ENCODE data around the gene KLHDC7A.

The KLHDC7A gene

DNA sequence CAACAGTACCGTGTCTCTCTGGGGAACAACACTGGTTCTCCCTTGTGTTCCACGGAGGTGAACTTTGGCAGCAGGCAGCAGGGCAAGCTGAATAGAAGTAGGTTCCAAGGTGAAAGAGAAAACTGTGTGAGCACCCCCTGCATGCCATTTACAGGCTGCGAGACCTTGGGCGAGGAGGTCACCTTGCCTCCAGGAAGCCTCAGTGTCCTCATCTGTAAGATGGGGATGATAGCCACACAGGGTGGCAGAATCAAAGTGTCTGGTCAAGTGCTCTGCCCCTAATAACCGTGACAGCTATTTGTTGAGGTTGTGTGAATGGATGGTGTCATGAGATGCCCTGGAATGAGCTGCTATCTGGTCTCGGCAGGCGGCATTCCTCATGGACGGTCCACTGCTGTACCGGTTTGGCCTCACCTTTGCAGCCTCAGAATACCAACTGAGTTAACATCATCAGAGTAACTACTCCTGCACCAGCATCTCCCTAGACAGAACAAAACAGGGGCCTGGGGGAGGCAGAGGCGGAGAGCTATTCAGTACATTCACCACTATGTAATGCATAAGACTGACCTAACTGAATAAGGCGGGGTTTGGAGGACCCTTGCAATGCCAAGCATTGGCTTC, 7.4 kb upstream of the KLHDC7A start:
- no peak for DNase-seq

DNA sequence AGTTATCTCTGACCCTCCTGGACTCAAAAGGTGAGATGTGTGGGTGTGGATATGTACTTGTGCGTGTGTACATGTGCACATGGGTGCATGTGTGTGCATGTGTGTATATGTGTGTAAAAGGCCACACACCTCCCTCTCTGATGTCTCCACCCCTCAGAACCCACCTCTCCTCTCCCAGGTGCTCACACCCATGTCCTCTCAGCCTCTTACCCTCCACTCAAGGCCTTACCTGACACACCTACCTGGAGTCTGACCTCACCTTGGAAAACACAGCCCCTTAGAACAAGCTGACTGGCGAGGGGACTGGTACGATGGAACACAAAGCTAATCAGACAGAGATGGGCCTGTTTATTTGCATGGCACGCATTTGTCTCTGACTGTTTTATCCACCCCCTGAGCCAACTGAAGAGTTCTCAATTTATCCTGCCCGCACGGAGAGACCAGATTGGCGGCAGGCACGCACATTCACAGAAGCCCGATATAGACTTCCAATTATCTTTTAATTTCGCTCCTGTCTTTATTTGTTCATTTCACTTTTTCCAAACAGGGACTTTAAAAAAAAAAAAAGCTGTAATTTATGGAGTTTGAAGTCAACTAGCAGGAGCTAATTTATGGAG, 6.1 kb upstream of the KLHDC7A start:
- no peak for DNase-seq

DNA sequence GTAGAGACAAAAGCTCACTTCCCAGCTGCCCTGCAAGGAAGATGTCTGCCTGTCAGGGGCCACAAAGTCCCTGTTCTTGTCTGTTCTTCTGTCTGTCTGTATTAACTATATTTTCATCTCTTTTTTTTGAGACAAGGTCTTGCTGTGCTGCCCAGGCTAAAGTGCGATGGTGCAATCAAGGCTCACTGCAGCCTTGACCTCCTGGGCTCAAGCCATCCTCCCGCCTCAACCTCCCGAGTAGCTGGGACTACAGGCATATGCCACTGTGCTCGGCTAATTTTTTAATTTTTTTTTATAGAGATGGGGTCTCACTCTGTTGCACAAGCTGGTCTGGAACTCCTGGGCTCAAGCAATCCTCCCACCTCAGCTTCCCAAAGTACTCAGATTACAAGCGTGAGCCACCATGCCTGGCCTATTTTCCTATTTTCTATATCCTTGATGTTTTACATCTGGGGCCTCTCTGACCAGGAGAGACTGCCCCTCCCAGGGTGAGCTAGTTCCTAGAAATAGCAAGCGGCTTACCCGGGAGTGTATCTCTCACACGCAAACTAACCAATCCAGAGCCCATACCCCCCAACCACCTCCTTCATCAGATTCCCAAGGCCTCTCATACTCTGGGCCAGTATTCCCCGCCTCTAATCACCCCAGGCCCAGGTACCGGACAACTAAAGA, 5.4 kb upstream of the KLHDC7A start:
- no peak for DNase-seq

DNA sequence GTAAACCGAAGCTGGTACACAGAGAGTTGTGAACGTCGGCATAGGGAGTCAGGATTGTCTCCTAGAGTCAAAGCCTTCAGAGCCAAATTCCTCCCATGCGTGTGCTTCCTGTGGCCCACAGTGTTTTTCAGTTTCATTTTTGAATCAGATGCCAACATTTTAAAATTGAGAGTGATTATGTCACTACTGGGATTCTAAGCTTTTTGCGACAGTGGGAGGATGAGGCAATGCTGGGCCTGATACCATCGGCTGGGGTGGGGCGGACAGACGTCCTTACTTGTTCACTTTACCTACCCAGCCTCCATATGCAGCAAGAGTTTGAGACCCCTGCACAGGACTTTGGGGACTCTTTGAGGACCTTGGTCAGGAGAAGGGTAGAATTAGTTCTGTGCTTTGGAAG, 1.3 kb upstream of the KLHDC7A start:
- DNase-seq: no peak

DNA sequence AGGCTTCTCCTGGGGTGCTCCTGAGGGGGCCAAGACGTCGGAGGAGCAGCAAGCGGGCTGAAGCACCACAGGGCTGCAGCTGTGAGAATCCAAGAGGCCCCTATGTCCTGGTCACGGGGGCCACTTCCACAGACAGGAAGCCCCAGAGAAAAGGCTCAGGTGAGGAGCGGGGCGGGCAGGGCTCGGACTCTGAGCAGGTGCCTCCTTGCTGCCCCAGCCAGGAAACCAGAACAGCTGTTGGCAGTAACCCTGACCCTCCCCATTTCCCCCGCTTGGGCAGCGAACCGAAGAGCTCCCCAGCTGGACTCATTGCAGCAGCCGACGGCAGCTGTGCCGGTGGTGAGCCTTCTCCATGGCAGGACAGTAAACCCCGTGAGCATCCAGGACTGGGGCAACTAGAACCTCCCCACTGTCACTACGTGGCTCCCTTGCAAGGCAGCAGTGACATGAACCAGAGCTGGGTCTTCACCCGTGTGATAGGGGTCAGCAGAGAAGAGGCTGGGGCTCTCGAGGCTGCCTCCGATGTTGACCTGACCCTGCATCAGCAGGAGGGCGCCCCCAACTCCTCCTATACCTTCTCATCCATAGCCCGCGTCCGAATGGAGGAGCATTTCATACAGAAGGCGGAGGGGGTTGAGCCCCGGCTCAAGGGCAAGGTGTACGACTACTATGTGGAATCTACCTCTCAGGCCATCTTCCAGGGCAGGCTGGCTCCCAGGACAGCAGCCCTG, 625 bp downstream of the KLHDC7A start:
- DNase-seq: no peak

DNA sequence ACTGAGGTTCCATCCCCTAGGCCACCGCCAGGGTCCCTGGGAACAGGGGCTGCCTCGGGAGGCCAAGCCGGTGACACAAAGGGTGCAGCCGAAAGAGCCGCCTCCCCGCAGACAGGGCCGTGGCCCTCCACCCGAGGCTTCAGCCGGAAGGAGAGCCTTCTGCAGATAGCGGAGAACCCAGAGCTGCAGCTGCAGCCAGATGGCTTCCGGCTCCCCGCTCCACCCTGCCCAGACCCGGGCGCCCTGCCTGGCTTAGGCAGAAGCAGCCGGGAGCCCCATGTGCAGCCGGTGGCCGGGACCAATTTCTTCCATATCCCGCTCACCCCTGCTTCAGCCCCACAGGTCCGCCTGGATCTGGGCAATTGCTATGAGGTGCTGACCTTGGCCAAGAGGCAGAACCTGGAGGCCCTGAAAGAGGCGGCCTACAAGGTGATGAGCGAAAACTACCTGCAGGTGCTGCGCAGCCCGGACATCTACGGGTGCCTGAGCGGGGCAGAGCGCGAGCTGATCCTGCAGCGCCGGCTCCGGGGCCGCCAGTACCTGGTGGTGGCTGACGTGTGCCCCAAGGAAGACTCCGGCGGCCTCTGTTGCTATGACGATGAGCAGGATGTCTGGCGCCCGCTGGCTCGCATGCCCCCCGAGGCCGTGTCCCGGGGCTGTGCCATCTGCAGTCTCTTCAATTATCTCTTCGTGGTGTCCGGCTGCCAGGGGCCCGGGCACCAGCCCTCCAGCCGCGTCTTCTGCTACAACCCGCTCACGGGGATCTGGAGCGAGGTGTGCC, 1.4 kb downstream of the KLHDC7A start:
- no peak for DNase-seq

DNA sequence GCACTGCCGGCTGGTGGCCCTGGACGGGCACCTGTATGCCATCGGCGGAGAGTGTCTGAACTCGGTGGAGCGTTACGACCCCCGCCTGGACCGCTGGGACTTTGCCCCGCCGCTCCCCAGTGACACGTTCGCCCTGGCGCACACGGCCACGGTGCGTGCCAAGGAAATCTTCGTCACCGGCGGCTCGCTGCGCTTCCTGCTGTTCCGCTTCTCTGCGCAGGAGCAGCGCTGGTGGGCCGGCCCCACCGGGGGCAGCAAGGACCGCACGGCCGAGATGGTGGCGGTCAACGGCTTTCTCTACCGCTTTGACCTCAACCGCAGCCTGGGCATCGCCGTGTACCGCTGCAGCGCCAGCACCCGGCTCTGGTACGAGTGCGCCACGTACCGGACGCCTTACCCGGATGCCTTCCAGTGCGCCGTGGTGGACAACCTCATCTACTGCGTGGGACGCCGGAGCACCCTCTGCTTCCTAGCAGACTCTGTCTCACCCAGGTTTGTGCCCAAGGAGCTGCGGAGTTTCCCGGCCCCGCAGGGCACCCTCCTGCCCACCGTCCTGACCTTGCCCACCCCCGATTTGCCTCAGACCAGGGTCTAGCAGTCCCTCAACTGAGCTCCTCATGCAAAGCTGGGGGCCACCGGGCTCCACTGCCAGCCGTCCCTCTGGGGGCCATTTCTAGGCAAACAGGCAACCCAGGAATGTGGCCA, 2.1 kb downstream of the KLHDC7A start:
- DNase-seq: no peak

DNA sequence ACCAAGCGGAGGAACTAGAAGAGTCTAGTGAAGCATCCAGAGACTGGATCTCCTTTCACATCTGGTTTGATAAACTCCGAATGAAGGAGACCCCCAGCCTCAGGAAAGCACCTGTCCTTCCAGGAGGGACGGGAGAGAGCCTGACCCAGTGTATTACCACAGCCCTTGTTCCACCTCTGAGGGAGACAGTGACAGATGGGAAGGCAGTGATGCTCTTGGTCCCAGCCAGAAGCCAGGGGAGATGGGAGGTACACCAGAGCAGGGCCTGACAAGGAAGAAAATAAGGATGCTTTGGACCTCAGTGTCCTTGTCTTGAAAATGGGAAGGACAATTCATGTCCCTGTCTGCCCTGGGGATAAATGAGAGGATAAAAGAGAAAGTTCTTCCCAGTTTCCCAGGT, 3.5 kb downstream of the KLHDC7A start:
- no peak for DNase-seq

DNA sequence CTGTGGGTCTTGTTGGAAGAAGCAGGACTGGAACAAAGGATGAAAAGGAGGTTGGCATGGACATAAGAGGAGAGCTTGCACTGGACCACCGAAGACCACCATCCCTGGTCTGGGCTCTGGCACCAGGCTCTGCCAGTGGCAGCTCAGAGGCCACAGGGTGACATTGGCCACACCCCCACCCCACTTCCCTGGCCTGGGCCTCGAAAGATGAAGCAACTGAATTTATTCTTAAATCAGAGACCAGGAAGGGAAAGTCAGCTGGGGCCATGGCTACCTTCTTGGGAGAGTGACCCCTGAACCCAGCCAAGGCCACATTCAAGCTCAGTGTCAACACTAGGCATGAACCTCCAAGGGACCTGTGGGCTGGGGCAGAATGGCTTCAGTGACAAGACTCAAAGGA, 4.0 kb downstream of the KLHDC7A start:
- no peak for DNase-seq

DNA sequence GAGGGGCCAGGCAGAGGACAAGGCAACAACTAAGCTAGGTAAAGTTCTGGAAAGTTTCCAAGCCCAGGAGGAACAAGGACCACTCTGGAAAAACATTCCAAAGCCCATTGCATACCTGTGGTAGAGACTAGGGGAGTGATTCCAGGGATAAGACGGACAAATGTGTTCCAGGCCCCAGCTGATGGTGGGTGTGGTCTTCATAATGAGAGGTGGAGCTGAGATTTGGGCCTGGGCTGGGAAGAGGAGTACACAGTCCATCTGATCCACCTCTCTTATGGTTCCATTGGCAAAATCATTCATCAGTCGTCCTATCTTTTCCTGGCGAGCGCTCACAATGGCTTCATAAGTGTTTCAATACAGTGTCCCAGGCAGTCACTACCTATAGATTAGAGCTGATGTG, 4.5 kb downstream of the KLHDC7A start:
- DNase-seq: no peak

DNA sequence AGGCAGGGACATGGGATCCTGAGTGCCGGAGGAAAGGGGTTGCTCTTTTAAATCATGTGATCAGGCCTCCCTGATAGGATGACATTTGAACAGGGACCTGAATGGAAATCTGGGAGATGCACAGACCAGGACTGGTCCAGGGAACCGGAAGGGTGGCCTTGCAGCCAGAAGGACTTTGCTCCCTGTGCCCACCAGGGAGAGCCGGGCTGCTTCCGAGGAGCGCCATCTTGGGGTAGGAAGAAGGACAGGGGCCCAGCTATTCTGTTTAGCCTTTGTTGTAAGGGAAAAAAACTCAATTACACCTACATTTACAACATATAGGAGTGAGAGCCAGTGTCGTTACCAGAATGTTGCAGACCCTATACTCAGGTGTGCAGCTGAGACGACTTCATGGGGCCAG, 5.5 kb downstream of the KLHDC7A start:
- no peak for DNase-seq

DNA sequence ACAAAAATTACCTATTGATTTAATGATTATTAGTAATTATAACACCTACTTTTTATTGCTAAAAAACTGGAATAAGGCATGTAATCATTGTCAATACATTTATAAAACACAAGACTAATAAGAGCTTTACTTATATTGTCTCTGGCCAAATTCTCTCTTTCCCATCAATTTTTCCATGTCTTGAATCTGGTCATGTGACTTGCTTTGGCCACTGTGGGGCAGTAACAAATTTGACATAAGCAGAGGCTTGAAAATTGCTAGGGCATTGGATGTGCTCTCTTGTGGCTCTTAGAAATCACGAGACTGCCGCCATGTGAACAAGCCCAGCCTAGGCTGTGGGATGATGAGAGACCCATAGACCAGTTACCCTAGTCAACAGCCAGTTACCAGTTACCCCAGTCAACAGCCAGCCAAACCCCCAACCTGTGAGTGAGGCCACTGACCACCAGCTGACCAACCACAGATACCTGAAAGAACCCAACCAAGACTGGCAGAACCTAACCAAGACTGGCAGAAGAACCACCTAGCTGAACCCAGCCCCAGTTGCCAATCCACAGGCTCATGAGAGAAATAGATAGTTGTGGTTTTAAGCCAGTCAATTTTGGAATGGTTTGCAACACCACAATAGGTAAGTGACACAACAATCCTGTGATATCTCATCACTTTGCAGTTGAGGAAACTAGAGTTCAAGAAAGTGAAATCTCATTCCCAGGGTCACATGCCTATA, 8.8 kb downstream of the KLHDC7A start:
- no peak for DNase-seq

DNA sequence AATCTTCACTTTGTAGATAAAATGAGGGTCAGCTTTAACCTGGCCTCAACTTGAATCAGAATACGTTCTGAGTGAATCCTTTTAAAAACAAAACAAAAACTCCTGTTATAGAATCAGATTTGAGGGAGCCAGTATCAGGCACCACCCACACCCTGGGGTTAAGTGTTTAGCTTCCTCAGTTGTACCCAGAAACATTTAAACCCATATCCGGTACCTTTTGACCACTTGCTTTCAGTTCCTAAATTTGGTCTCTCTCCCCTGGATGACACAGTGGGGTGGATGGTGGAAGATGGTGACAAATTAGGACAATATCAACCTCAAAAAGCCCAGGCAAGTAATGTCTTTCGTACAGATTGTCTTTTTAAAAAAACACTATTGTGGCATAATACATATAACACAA, 10.4 kb downstream of the KLHDC7A start:
- DNase-seq: no peak

DNA sequence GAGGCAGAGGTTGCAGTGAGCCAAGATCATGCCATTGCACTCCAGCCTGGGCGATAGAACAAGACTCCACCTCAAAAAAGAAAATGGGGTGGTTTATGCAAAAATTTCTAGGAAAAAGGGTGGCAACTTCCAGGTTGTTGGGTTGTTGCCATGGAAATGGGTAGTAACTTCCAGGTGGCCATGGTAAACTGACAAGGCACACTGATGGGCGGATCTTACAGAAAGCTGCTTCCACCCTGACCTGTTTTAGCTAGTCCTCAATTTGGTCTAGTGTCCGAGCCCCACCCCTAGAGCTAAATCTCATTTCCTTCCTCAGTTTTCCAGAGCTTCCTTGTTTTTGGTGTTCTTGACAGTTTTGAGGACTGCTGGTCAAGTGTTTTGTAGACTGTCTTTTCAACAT, 13.6 kb downstream of the KLHDC7A start:
- DNase-seq: no peak

DNA sequence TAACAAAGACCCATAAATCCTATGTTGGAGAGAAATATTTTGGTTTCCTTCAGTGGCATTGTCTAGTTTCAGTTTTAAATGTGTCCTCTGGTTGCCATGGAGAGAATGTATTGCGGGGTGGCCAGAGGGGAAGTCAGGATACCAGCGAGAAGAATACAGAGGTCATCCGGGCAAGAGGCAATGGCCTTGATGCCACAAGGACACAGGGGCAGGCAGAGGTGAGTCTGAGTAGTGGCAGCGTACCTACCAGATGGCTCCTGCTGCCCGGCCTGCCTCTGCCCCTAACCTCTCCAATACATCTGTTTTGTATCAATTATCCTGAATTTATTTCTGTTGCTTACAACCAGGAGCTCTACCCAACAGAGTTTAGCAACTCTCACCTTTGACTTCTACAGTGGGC, 14.9 kb downstream of the KLHDC7A start:
- DNase-seq: no peak

DNA sequence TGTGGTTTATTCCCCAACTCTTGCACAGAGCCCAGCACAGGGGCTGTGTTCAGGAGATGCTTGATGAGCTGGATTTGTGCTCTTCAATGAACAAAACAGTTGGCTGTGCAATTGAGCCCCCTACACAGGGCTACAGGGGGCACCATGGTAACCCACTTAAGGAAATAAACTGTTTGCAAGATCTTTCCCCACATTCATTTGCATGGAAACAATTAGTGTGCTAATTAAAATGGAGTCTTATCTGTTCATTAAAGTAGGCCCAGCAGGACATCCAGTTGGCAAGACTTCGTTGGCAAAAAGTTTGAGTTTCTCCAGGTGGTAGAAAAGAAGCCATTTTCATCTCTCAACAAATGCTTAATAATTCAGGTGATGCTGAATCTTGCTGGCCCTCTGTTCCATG, 15.3 kb downstream of the KLHDC7A start:
- no peak for DNase-seq

DNA sequence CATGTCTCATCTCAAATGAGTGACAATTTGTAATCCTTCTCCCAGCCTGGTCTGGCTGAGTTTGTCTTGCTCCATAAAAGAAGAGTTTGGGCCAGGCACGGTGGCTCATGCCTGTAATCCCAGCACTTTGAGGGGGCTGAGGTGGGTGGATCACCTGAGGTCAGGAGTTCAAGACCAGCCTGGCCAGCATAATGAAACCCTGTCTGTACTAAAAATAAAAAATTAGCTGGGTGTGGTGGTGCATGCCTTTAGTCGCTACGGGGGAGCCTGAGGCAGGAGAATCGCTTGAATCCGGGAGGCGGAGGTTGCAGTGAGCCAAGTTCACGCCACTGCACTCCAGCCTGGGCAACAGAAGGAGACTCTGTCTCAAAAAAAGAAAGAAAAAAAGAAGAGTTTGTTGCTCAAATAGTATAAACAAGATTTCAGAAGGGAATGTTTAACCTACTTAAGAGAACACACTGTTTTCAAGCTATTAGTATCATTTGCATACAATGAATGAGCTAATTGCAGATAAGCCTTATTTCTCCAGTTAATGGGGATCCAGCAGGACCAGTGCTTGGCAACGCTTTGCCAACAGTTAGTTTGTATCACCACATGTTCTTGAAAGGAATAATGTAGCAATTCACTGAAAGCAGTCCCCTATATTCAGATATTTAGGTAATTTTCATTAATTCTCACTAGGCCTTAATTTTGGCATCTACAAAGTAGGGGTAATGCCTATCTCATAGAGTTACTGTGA, 15.9 kb downstream of the KLHDC7A start:
- DNase-seq: no peak

DNA sequence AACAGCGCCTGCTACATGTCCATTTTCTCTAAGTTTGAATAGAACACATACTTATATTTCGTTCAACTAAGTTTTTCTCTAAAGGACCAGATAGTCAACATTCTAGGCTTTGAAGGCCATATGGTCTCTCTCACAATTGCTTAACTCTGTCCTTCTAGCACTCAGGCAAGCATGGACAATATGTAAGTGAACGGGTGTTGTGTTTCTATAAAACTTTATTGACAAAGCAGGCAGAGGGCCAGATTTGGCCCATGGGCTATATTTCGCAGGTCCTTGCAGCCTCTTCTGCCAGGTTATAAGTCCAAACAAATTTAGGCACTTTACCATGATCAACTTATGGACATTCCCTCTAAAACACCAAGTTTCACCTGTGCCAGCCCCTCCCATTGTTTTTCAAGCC, 21.1 kb downstream of the KLHDC7A start:
- no peak for DNase-seq

DNA sequence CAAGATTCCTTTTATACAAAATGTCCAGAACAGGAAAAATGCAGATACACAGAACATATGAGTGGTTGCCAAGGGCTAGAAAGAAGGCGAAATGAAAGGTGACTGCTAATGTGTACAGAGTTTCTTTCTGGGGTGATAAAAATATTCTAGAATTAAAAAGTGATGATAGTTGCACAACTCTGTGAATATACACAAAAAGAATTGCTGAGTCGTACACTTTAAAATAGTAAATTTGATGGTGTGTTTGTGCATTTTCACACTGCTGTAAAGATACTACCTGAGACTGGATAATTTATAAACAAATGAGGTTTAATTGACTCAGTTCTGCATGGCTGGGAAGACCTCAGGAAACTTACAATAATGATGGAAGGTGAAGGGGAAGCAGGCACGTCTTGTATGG, 23.9 kb downstream of the KLHDC7A start:
- no peak for DNase-seq

DNA sequence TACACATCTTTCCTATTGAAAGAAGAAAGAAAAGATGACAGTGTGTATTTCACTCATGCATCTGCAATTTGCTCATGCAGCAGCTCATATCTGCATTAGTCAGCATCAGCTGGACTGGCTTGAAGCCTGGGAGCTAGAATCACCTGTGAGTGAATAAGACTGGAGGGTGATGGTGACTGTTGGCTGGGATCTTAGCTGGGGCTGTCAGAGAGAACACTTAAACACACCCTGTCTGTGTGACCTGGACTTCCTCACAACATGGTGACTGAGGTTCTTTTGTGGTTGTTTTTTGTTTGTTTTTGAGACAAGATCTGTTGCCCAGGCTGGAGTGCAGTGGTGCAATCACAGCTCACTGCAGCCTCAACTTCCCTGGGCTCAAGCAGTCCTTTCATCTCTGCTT, 24.9 kb downstream of the KLHDC7A start:
- no peak for DNase-seq

DNA sequence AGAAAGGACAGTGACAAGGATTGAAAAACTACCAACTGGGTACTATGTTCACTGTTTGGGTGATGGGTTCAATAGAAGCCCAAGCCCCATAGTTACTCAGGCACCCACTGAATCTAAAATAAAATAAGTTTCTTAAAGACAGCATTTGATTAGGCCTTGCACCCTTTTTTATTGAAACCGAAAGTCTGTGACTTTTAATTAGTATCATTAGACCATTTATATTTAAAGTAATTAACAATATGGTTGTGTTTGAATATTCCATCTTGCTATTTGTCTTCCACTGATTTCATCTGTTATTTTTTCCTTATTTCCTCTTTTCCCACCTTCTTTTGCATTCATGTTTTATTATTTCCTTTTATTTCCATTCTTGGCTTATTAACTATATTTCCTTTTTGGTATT, 27.4 kb downstream of the KLHDC7A start:
- DNase-seq: no peak
